GM23338 (cell line): ENCODE results near the gene YES1. TPM values are rescaled to one million over a fixed set of nuclear protein-coding genes. Genes with fewer than 3 reads are reported as not detected.
A peak's percentile ranks its signal among the peaks of the same experiment; 100 is the strongest.

ENCODE experiments used
- ATAC-seq: fragments of 200-7000 bp; cut with Tn5 transposase; 3 replicates; pipeline ENCODE4 v1.9.1; 2020
- DNase-seq: peaks from one replicate; pipeline ENCODE4 v3.0.0-alpha.2; 2015; ENCODE audit warnings: low spot score
- H2AFZ ChIP-seq: fragments of 200-600 bp; sonication (generic); 2 replicates; pipeline ENCODE4 v1.8.0; 2016; ENCODE audit warnings: antibody characterized with exemption, mild to moderate bottlenecking, moderate library complexity
- H3F3A ChIP-seq: fragments of 200-600 bp; sonication (generic); replicated peaks from 2 replicates; pipeline ENCODE4 v1.8.0; 2017; ENCODE audit warnings: antibody characterized with exemption, mixed run types, low read depth
- H3K27ac ChIP-seq: fragments of 200-600 bp; sonication (generic); 2 replicates; pipeline ENCODE4 v1.6.1; 2016; ENCODE audit warnings: low read depth
- H3K27me3 ChIP-seq: fragments of 200-600 bp; sonication (generic); 2 replicates; pipeline ENCODE4 v1.8.0; 2016; ENCODE audit warnings: mild to moderate bottlenecking, mixed run types, moderate library complexity; ENCODE audit not compliant: insufficient read depth
- H3K36me3 ChIP-seq: fragments of 200-600 bp; sonication (generic); 2 replicates; pipeline ENCODE4 v1.8.0; 2016; ENCODE audit warnings: mild to moderate bottlenecking; ENCODE audit not compliant: insufficient read depth
- H3K4me1 ChIP-seq: fragments of 200-600 bp; sonication (generic); 2 replicates; pipeline ENCODE4 v1.8.0; 2016; ENCODE audit warnings: mild to moderate bottlenecking, moderate library complexity; ENCODE audit not compliant: insufficient read depth
- H3K4me2 ChIP-seq: fragments of 200-600 bp; sonication (generic); 2 replicates; pipeline ENCODE4 v1.7.1; 2017; ENCODE audit warnings: mixed run types
- H3K4me3 ChIP-seq: fragments of 200-600 bp; sonication (generic); 2 replicates; pipeline ENCODE4 v1.6.1; 2016; ENCODE audit warnings: mixed run types
- H3K79me2 ChIP-seq: fragments of 200-600 bp; sonication (generic); replicated peaks from 2 replicates; pipeline ENCODE4 v1.8.0; 2017; ENCODE audit warnings: mild to moderate bottlenecking; ENCODE audit not compliant: insufficient read depth
- H3K9me2 ChIP-seq: fragments of 200-600 bp; sonication (generic); 2 replicates; pipeline ENCODE4 v1.8.0; 2017; ENCODE audit not compliant: insufficient read depth
- H4K20me1 ChIP-seq: fragments of 200-600 bp; sonication (generic); replicated peaks from 2 replicates; pipeline ENCODE4 v1.8.0; 2017; ENCODE audit warnings: mild to moderate bottlenecking; ENCODE audit not compliant: insufficient read depth
- H3K27ac Mint-ChIP-seq: 2 replicates; pipeline ENCODE4 v1.8.0; 2020; ENCODE audit warnings: inconsistent platforms, mild to moderate bottlenecking, moderate library complexity, mixed read lengths
- H3K27me3 Mint-ChIP-seq: 3 replicates; pipeline ENCODE4 v1.8.0; 2022; ENCODE audit warnings: low read depth, mild to moderate bottlenecking, moderate library complexity, mixed read lengths, inconsistent platforms; ENCODE audit not compliant: insufficient read depth, poor library complexity
- H3K36me3 Mint-ChIP-seq: 3 replicates; pipeline ENCODE4 v1.8.0; 2021; ENCODE audit warnings: low read depth, mild to moderate bottlenecking, inconsistent platforms, moderate library complexity, mixed read lengths
- H3K4me1 Mint-ChIP-seq: 3 replicates; pipeline ENCODE4 v1.8.0; 2020; ENCODE audit warnings: mild to moderate bottlenecking, inconsistent platforms, mixed read lengths
- H3K4me3 Mint-ChIP-seq: 3 replicates; pipeline ENCODE4 v1.8.0; 2021; ENCODE audit warnings: moderate library complexity, mild to moderate bottlenecking, inconsistent platforms, mixed read lengths
- H3K9me3 Mint-ChIP-seq: 3 replicates; pipeline ENCODE4 v1.8.0; 2020; ENCODE audit warnings: moderate library complexity, mild to moderate bottlenecking, inconsistent platforms, mixed read lengths
- CREB1 ChIP-seq: fragments of 250-450 bp; sonication (Bioruptor Pico); IDR thresholded peaks from 2 replicates; pipeline ENCODE4 v1.5.0; 2020; ENCODE audit warnings: low read depth, mild to moderate bottlenecking, moderate library complexity
- EZH2phosphoT487 ChIP-seq: fragments of 200-600 bp; sonication (generic); IDR thresholded peaks from one replicate; pipeline ENCODE4 v1.8.1; 2018; ENCODE audit warnings: antibody characterized with exemption; ENCODE audit not compliant: unreplicated experiment
- JUNB ChIP-seq: IDR thresholded peaks from one replicate; pipeline ENCODE4 v1.6.1; 2016; ENCODE audit warnings: antibody characterized with exemption; ENCODE audit not compliant: unreplicated experiment
- STAT1 ChIP-seq: IDR thresholded peaks from one replicate; pipeline ENCODE4 v1.6.1; 2016; ENCODE audit warnings: antibody characterized with exemption; ENCODE audit not compliant: unreplicated experiment
- ZNF462 ChIP-seq: fragments of 250-450 bp; sonication (Bioruptor Pico); IDR thresholded peaks from 2 replicates; pipeline ENCODE4 v1.5.0; 2020; ENCODE audit warnings: mild to moderate bottlenecking, moderate library complexity
- polyA plus RNA-seq: library from polyadenylated mRNA; unstranded; fragments of >200 nt; fragmentation: Nextera tagmentation; extraction: Ambion mirVana; gene quantifications from 2 replicates; pipeline ENCODE4 v1.2.1, GENCODE V29; 2016
- total RNA-seq: library from RNA; depleted of rRNA; stranded (reverse); fragments of >200 nt; shearing (Covaris generic); gene quantifications from 2 replicates; pipeline ENCODE4 v1.2.3, GENCODE V29; 2014

Gene YES1
- total and polyA plus RNA-seq, 2 experiments from 2014 or later = 25.4 to 327 TPM

DNA sequence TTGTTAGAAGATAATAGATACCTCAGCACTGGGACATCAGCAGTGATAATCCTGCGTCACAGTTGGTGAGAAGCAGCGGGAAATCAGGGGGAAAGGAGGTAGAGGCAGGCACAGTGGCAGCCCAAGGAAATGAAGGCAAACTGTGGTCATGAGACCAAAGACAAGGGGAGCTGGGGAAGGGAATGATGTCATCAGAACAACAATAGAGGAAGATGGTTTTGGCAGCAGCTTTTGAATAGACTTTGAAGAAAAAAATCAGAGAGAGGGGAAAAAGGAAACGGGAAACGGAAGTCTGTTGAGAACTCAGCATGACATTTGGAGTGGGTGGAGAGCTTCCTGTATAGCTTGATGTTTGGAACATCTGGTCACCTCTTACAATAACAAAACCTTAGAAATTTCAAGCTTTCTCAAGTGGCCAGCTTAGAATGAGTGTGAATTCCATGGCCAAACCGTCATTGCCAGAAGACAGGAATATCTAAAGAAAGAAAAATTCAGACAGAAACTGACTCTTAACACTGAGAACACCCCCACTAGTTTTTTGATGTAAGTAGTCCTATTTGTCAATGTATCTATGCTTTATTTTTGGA is 18.4 kb upstream of the YES1 start:
- no peaks in the 10 kb centered on the region for H4K20me1 ChIP-seq
- H3K9me2 ChIP-seq = no peaks in the 10 kb centered on the region
- peak overlapping the region; percentile 1; the same call in 2 of the 3 replicates for H3K4me3 Mint-ChIP-seq
- H3K4me1 Mint-ChIP-seq = peaks cover 18% of the 10 kb centered on the region
- no peaks in the 10 kb centered on the region for H3K79me2 ChIP-seq
- DNase-seq = peak; percentile 72
- peak overlapping the region; percentile 33 for H3K27ac Mint-ChIP-seq
- peak overlapping the region; percentile 46 for H3K27ac ChIP-seq
- peak; percentile 46 for ATAC-seq
- H3K36me3 Mint-ChIP-seq = no peaks in the 10 kb centered on the region
- H3K4me2 ChIP-seq = peak overlapping the region; percentile 20; the same call in 1 of the 2 replicates
- no peaks in the 10 kb centered on the region for H3K36me3 ChIP-seq
- H3F3A ChIP-seq = 0 out of 2 replicates have a peak, but pooled peaks cover 2% of the 10 kb centered on the region
- no peak overlapping the region for H2AFZ ChIP-seq
- peaks cover 1% of the 10 kb centered on the region for H3K27me3 Mint-ChIP-seq
- peaks cover 12% of the 10 kb centered on the region; the same call in 1 of the 2 replicates for H3K4me1 ChIP-seq
- TF ChIP-seq STAT1 (no peak), CREB1 (CRISPR knock-in tag) (peak; percentile 62), ZNF462 (CRISPR knock-in tag) (no peak; the same call in 1 of the 2 replicates), JUNB (no peak)
- H3K4me3 ChIP-seq = no peak overlapping the region
- H3K27me3 ChIP-seq = no peaks in the 10 kb centered on the region
- H3K9me3 Mint-ChIP-seq = no peaks in the 10 kb centered on the region

DNA sequence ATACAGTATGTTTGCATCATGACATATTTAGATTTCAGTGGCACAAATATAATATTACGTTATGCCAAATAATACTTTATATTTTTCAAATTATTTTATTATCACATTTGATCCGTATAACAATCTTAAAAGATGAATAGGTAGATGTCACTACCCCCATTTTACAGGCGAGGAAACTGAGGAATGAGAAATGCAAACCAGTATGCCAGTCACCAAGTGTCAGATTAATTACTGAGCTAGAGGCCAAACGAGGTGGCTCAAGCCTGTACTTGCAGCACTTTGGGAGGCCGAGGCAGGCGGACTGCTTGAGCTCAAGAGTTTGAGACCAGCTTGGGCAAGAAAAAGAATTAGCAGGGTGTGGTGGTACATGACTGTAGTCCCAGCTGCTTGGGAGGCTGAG is 17.4 kb upstream of the YES1 start:
- H3K27ac ChIP-seq = no peak overlapping the region
- H3K9me3 Mint-ChIP-seq = no peaks in the 10 kb centered on the region
- H4K20me1 ChIP-seq = no peaks in the 10 kb centered on the region
- H3K27ac Mint-ChIP-seq = no peak overlapping the region
- H3K27me3 ChIP-seq = no peaks in the 10 kb centered on the region
- 0 out of 2 replicates have a peak, but pooled peaks cover 2% of the 10 kb centered on the region for H3F3A ChIP-seq
- H3K27me3 Mint-ChIP-seq = peaks cover 1% of the 10 kb centered on the region
- H3K79me2 ChIP-seq = no peaks in the 10 kb centered on the region
- no peak overlapping the region for H3K4me2 ChIP-seq
- ATAC-seq = no peak
- H3K9me2 ChIP-seq = no peaks in the 10 kb centered on the region
- no peak overlapping the region for H3K4me3 ChIP-seq
- no peak for TF ChIP-seq EZH2phosphoT487
- H3K4me3 Mint-ChIP-seq = no peak overlapping the region
- no peaks in the 10 kb centered on the region for H3K36me3 Mint-ChIP-seq
- no peaks in the 10 kb centered on the region for H3K36me3 ChIP-seq
- no peak overlapping the region for H2AFZ ChIP-seq
- peaks cover 12% of the 10 kb centered on the region; the same call in 1 of the 2 replicates for H3K4me1 ChIP-seq
- H3K4me1 Mint-ChIP-seq = peaks cover 18% of the 10 kb centered on the region
- no peak for DNase-seq
